ENCODE data around the gene IGSF8.
A peak's percentile ranks its signal among the peaks of the same experiment; 100 is the strongest.

The IGSF8 gene

DNA sequence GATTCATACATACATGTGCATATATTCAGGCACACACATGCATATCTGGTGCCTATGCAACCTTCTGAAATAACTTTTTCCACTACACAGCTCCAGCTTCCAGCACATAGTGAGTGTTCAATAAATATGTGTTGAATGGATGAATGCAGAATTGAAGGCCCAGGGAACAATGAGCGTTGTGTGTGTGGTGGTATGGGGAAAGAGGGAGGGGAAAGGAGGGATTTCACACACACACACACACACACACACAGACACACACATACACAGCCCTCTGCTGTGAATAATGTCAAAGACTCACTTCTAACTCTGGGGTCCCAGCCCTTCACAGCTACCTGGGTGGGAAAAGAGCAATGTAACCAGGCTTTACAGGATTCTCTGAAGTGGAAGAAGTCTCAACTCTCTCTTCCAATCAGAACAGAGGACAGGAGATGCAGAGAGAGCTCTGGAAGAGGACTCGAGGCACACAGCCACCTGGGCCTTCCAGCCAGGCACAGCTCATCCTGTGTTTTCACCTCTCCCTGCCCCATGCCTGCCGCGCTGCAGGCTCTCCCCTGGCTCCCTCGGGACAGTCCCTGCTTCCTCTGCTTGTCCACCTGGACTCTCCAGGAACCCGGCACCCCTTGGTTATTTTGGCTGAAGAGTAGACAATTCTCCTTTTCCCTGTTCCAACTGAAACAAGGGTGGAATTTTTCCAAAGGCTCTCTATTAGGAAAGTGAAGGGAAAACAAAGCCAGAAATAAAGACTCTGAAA lies 5.4 kb upstream of the IGSF8 start:
- no peak for DNase-seq

DNA sequence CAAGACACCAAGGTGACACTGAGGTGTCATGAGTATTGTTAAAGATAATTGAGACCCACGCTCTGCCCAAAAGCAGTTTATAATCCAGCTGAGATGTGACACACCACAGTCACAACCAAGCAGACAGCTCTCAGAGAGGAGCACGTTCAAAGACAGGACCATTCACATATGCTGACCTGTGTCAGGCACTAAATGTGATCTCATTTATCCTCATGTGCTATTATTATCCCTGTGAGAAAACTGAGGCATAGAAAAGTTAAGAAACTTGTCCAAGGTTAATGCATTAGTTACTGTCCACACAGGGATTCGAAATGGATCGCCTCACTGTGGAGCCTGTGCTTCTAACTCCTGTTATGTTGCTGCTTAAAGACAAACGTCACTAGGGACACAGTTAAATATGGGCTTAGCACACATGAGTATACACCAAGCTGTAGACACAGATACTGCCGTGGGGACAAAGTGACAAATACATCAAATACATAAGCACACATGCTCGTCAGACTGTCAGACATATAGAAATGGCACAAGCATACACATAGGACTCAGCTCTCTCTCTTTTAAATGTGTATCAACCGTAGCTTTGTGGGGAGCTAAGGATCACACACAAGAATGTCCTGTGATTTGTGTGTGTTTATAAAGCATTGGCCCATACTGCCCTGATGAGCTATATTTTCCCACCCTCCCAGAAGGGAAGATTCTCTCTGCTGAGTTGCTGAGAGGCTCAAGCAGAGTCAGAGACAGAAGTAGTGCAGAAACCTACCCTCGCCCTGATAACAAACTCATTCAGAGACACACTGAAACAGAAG lies 3.5 kb upstream of the IGSF8 start:
- DNase-seq = no peak

- peak; percentile 69 for DNase-seq
These were observed 2.8 kb upstream of the IGSF8 start for GRCh38 chr1:160101037-160101716.

DNA sequence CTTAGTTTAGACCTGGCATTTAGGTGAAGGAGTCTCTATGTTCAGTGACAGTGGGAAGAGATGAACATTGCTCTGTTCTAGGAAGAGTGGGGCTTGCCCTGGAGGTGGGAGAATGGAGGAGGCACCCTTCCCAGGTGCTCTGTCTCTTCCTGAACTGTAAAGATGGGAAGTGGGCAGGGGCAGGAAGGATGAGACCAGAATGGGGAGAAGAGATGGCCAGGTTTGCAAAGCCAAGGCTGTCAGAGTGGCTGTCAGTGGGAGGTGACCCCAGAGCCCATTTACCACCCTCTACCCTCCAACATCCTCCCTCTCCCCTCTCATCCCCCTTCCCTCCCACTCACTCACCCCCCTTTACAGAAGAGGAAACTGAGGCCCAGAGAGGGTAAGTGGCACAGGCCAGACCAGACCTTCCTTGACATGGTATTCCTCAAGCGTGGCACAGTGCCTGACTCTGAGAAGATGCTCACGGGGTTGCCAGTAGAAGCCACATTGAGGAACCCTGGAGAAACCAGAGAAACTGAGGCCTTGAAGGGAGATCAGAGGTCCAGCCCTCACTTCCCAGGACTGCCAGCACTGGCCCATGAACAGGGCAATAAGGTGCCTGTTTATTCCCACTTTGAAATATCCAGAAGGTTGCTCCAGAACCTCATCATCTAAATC lies 1.4 kb upstream of the IGSF8 start:
- no peak for DNase-seq

GRCh38 chr1:160098852-160099561 lies 588 bp upstream of the IGSF8 start:
- peak; percentile 99 to 100 for DNase-seq

DNA sequence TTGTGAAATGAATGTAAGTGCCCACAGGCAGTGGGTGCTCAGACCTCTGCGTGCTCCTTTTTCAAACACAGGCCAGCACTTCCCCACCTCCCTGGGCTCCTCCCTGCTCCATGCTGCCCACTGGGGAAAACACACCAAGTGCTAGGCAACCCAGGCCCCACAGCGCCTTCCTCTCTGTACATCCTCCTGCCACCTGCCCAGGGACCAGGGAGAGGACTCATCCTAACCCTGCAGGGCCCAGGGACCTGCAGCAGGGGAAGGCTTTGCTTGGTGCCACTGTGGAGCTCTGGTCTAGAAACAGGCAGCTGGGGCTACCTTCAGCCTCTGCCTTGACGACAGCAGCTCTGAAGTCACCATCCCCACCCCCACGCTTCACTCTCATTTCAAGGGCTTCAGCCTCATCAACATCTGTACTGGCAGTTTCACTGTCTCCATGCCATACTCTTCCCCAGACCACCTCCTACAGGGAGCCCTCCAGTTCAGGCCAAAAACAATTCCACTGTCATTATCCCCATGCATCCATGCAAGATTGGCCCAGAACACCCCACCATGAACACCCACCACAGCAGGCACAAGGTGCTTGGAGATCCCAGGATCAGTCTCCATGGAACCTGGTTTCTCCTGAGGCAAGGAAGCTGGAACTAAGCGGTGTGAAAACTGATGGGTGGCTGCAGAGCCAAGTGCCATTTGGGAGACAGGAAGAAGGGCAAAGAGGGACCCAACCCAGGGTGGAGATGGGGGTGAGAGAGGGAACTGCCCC lies 1.1 kb downstream of the IGSF8 start:
- peak; percentile 17 to 26 for DNase-seq

GRCh38 chr1:160096274-160097116 lies 1.9 kb downstream of the IGSF8 start:
- DNase-seq = no peak

- DNase-seq = no peak
These were observed 2.9 kb downstream of the IGSF8 start for GRCh38 chr1:160095382-160096105.

- DNase-seq = no peak
These were observed 3.6 kb downstream of the IGSF8 start for GRCh38 chr1:160094806-160095205.

DNA sequence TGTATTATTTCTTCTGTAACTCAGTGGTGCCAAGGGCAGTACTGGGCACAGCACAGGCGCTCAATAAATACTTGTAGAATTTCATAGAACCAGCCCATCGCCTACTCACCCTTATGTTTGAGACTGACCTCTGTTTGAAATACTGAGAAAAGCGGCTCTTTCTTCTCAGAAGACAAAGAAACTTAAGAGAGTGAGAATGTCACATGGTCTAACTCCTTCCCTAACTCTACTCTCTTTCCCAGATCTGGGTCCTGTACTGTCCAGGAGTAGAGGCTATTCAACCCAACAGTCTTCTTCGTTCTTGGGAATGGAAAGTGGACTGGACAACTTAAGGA lies 4.2 kb downstream of the IGSF8 start:
- no peak for DNase-seq

- DNase-seq = no peak
These were observed 4.7 kb downstream of the IGSF8 start for GRCh38 chr1:160093624-160094290.

DNA sequence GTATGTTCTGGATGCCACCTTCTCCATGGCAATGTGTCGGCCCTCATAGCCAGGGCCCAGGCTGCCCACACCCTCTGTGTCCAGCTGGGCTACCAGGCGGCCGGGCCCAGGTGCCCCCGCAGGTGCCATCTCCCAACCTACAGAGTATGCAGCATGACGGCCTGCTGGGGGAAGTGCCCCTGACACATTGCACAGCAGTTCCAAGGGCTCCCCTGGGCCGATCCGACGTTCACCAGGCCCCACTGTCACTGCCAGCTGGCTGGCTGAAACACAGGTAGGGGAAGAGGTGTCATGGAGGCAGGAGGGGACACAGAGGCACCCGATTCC lies 5.4 kb downstream of the IGSF8 start:
- DNase-seq = no peak

GRCh38 chr1:160092366-160093068 lies 5.9 kb downstream of the IGSF8 start:
- no peak for DNase-seq

GRCh38 chr1:160091666-160092223 lies 6.7 kb downstream of the IGSF8 start:
- no peak for DNase-seq

DNA sequence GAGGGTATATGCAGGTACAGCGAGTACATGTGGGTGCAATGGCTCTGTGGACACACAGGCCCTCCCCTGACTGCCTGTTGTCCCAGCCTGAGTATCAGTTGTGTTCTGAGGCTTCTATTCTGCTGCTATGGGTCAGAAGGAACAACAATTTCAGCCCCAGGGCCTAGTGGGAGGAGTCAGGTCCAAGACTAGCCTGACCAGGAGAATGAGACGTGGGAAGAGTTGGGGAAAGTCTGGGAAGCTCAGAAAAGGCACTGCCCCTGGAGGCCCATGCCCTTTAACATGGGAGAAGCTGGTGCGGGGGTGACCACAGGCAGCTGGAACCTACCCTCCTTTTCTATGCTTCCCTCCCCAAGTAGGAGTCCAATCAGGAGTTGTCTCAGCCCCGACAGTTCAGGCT lies 7.7 kb downstream of the IGSF8 start:
- no peak for DNase-seq

GRCh38 chr1:160089883-160090282 lies 8.5 kb downstream of the IGSF8 start:
- DNase-seq = no peak

- no peak for DNase-seq
These were observed 11.2 kb downstream of the IGSF8 start for GRCh38 chr1:160087118-160087662.

DNA sequence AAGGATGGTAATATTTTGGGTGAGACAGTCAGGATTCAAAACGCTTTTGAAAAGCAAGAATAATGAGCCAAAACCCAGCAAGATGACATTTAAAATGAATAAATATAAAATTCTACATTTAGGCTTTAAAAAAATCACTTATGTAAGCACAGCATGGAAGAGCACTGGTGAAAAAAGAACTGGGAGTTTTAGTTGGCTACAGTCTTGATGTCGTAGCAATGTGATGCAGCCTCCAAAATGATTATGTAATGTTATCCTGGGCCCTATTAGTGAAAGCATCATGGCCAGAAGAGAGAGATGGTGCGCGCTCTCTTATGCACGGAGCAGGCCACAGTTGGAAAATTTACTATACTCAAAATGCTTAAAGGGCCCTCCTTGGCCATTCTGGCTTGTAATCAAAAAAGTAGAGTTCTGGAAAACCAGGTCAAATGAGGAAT lies 11.9 kb downstream of the IGSF8 start:
- no peak for DNase-seq

Data from activated CD4-positive, alpha-beta T cell treated with anti-CD3 and anti-CD28 coated beads, Interleukin-2, amount 50 U/mL, for 4 hours (primary cell).